Hepatocyte (in vitro differentiated cells): ENCODE results near the gene KCNMB1.

ENCODE experiments used
- EZH2phosphoT487 ChIP-seq: fragments of 200-600 bp; sonication (generic); IDR thresholded peaks from one replicate; pipeline ENCODE4 v1.6.1; 2018; ENCODE audit warnings: antibody characterized with exemption, mild to moderate bottlenecking, low read depth, moderate library complexity; ENCODE audit not compliant: unreplicated experiment, severe bottlenecking
- TF ChIP-seq, protein P1 (sequence below): fragments of 200-600 bp; sonication (generic); IDR thresholded peaks from 2 replicates; pipeline ENCODE4 v1.5.1; 2016; ENCODE audit warnings: antibody characterized with exemption, mild to moderate bottlenecking; ENCODE audit not compliant: poor library complexity

DNA sequence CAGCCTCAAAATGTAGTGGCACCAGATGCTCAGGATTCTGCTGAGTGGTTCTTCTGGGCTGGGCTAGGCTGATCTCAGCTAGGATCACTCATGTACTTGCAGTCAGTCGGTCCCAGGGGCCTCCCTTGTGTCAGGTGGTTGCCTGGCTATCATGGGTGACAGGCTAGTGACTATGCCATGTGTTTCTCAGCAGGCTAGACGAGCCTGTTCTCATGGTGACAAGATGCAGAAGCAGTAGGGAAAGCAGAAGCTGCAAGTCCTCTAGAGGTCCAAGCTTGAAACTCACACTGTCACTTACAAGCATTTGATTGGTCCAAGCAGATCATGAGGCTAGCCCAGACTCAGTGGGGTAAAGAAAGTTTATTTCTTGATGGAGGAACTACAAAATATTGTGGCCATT lies 15.2 kb upstream of the KCNMB1 start:
- TF ChIP-seq, protein P1, sequence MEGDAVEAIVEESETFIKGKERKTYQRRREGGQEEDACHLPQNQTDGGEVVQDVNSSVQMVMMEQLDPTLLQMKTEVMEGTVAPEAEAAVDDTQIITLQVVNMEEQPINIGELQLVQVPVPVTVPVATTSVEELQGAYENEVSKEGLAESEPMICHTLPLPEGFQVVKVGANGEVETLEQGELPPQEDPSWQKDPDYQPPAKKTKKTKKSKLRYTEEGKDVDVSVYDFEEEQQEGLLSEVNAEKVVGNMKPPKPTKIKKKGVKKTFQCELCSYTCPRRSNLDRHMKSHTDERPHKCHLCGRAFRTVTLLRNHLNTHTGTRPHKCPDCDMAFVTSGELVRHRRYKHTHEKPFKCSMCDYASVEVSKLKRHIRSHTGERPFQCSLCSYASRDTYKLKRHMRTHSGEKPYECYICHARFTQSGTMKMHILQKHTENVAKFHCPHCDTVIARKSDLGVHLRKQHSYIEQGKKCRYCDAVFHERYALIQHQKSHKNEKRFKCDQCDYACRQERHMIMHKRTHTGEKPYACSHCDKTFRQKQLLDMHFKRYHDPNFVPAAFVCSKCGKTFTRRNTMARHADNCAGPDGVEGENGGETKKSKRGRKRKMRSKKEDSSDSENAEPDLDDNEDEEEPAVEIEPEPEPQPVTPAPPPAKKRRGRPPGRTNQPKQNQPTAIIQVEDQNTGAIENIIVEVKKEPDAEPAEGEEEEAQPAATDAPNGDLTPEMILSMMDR: no peak
- TF ChIP-seq EZH2phosphoT487: no peak
